ENCODE measurements around the gene ADCY1.

The ADCY1 gene

GRCh38 chr7:45660201-45660900 lies 86.2 kb downstream of the ADCY1 start:
- Histone ChIP-seq H3K27me3 (ENCODE audit: insufficient read depth, low read length, poor library complexity, severe bottlenecking) (no peaks in the 10 kb centered on the region), H3K4me2 (ENCODE audit: low read depth, low read length, poor library complexity, severe bottlenecking) (no peak overlapping the region), H3K9ac (ENCODE audit: low read depth, low read length, poor library complexity, severe bottlenecking) (no peak overlapping the region), H4K20me1 (ENCODE audit: insufficient read depth, low read length, poor library complexity, severe bottlenecking) (no peaks in the 10 kb centered on the region), H3K36me3 (ENCODE audit: insufficient read depth, low read length) (no peaks in the 10 kb centered on the region), H3K9me2 (replicated peaks; ENCODE audit: low read depth, low read length) (no peaks in the 10 kb centered on the region), H3F3A (ENCODE audit: low read depth) (no peaks in the 10 kb centered on the region), H3K4me1 (ENCODE audit: insufficient read depth, low read length, poor library complexity, severe bottlenecking) (no peaks in the 10 kb centered on the region), H3K79me2 (ENCODE audit: insufficient read depth, low read length) (no peaks in the 10 kb centered on the region), H2AFZ (ENCODE audit: low read length) (no peak overlapping the region), H3K4me3 (ENCODE audit: low read length, poor library complexity, severe bottlenecking) (no peak overlapping the region), H3K9me3 (ENCODE audit: insufficient read depth, low read depth, low read length) (no peaks in the 10 kb centered on the region)
- TF ChIP-seq CTCF (conservative IDR thresholded peaks at IDR 0.05; ENCODE audit: low read length) (no peak), EZH2phosphoT487 (IDR thresholded peaks at IDR 0.05; ENCODE audit: borderline replicate concordance) (no peak)

- H4K20me1 ChIP-seq (ENCODE audit: insufficient read depth, low read length, poor library complexity, severe bottlenecking): no peaks in the 10 kb centered on the region
These were observed 86.7 kb downstream of the ADCY1 start for GRCh38 chr7:45660901-45661211.

GRCh38 chr7:45661302-45661995 lies 87.3 kb downstream of the ADCY1 start:
- no peaks in the 10 kb centered on the region for H3K79me2 ChIP-seq (ENCODE audit: insufficient read depth, low read length)
- no peaks in the 10 kb centered on the region for H3K9me2 ChIP-seq (replicated peaks; ENCODE audit: low read depth, low read length)
- TF ChIP-seq EZH2phosphoT487 (IDR thresholded peaks at IDR 0.05; ENCODE audit: borderline replicate concordance): no peak
- TF ChIP-seq CTCF (conservative IDR thresholded peaks at IDR 0.05; ENCODE audit: low read length): no peak
- H3K27me3 ChIP-seq (ENCODE audit: insufficient read depth, low read length, poor library complexity, severe bottlenecking): no peaks in the 10 kb centered on the region
- H3K9me3 ChIP-seq (ENCODE audit: insufficient read depth, low read depth, low read length): no peaks in the 10 kb centered on the region
- no peak overlapping the region for H3K4me3 ChIP-seq (ENCODE audit: low read length, poor library complexity, severe bottlenecking)
- H2AFZ ChIP-seq (ENCODE audit: low read length): no peak overlapping the region
- no peaks in the 10 kb centered on the region for H4K20me1 ChIP-seq (ENCODE audit: insufficient read depth, low read length, poor library complexity, severe bottlenecking)
- no peaks in the 10 kb centered on the region for H3K36me3 ChIP-seq (ENCODE audit: insufficient read depth, low read length)
- no peaks in the 10 kb centered on the region for H3K4me1 ChIP-seq (ENCODE audit: insufficient read depth, low read length, poor library complexity, severe bottlenecking)
- no peaks in the 10 kb centered on the region for H3F3A ChIP-seq (ENCODE audit: low read depth)
- no peak overlapping the region for H3K9ac ChIP-seq (ENCODE audit: low read depth, low read length, poor library complexity, severe bottlenecking)
- H3K4me2 ChIP-seq (ENCODE audit: low read depth, low read length, poor library complexity, severe bottlenecking): no peak overlapping the region

More at GRCh38 chr7:45660901-45661211, 86.7 kb downstream of the ADCY1 start:
- H3K9ac ChIP-seq (ENCODE audit: low read depth, low read length, poor library complexity, severe bottlenecking): no peak overlapping the region
- H3K4me1 ChIP-seq (ENCODE audit: insufficient read depth, low read length, poor library complexity, severe bottlenecking): no peaks in the 10 kb centered on the region
- TF ChIP-seq CTCF (conservative IDR thresholded peaks at IDR 0.05; ENCODE audit: low read length) (no peak), EZH2phosphoT487 (IDR thresholded peaks at IDR 0.05; ENCODE audit: borderline replicate concordance) (no peak)
- H3K9me2 ChIP-seq (replicated peaks; ENCODE audit: low read depth, low read length): no peaks in the 10 kb centered on the region
- no peaks in the 10 kb centered on the region for H3K9me3 ChIP-seq (ENCODE audit: insufficient read depth, low read depth, low read length)
- H3K4me2 ChIP-seq (ENCODE audit: low read depth, low read length, poor library complexity, severe bottlenecking): no peak overlapping the region
- H3K79me2 ChIP-seq (ENCODE audit: insufficient read depth, low read length): no peaks in the 10 kb centered on the region
- H3K4me3 ChIP-seq (ENCODE audit: low read length, poor library complexity, severe bottlenecking): no peak overlapping the region
- no peaks in the 10 kb centered on the region for H3K27me3 ChIP-seq (ENCODE audit: insufficient read depth, low read length, poor library complexity, severe bottlenecking)
- no peak overlapping the region for H2AFZ ChIP-seq (ENCODE audit: low read length)
- no peaks in the 10 kb centered on the region for H3F3A ChIP-seq (ENCODE audit: low read depth)
- H3K36me3 ChIP-seq (ENCODE audit: insufficient read depth, low read length): no peaks in the 10 kb centered on the region

Data from Loucy (cell line).